Right renal cortex interstitium (tissue), 3 donors: ENCODE data around the gene TBC1D19. TPM values are rescaled to one million over a fixed set of nuclear protein-coding genes. Genes with fewer than 3 reads are reported as not detected.
A peak's percentile ranks its signal among the peaks of the same experiment; 100 is the strongest.
"Not testable (repeated sequence)": the region's sequence is repeated elsewhere in the genome, so short reads cannot be mapped to it uniquely, and the experiment has no call there.

Source experiments
- DNase-seq, 3 donors: peaks; one replicate each; pipeline ENCODE4 v3.0.0-alpha.2; 2013; ENCODE audit warnings: low read depth in 3 of 3, low spot score in 2 of 3
- polyA plus RNA-seq, 3 donors: library from polyadenylated mRNA; unstranded; fragments of 120-200 nt; gene quantifications; one replicate each; pipeline ENCODE4 v1.2.1, GENCODE V29; 2013; ENCODE audit not compliant: insufficient read length in 3 of 3

Gene TBC1D19
- polyA plus RNA-seq: 10 to 100 TPM; 20.2 to 21.9 (median 20.6) TPM

- peak; percentile 70 to 79 (median 77) for DNase-seq
Measured at GRCh38 chr4:26583865-26584652, at the start of gene TBC1D19. Gene TBC1D19, plus strand, starts transcription at chr4:26584084. Its CDS starts 110 bp downstream, at chr4:26584194.

GRCh38 chr4:26542991-26543390, 40.9 kb upstream of the TBC1D19 start:
- no peak for DNase-seq

- no peak for DNase-seq
Measured at GRCh38 chr4:26544421-26544820, 39.5 kb upstream of the TBC1D19 start.

- DNase-seq: not testable (repeated sequence)
Measured at GRCh38 chr4:26548379-26548778, 35.5 kb upstream of the TBC1D19 start.

- no peak for DNase-seq
Measured at GRCh38 chr4:26557164-26557563, 26.7 kb upstream of the TBC1D19 start.

GRCh38 chr4:26558166-26558895, 25.6 kb upstream of the TBC1D19 start:
- DNase-seq: no peak

- no peak for DNase-seq
Measured at GRCh38 chr4:26566133-26566532, 17.8 kb upstream of the TBC1D19 start.

GRCh38 chr4:26568446-26568994, 15.4 kb upstream of the TBC1D19 start:
- DNase-seq: no peak

- DNase-seq: no peak
Measured at GRCh38 chr4:26570596-26570995, 13.3 kb upstream of the TBC1D19 start.

- DNase-seq: no peak
Measured at GRCh38 chr4:26573389-26573794, 10.5 kb upstream of the TBC1D19 start.

- DNase-seq: no peak
Measured at GRCh38 chr4:26574563-26574962, 9.3 kb upstream of the TBC1D19 start.

GRCh38 chr4:26576231-26576739, 7.6 kb upstream of the TBC1D19 start:
- DNase-seq: no peak

- DNase-seq: no peak
Measured at GRCh38 chr4:26577066-26577465, 6.8 kb upstream of the TBC1D19 start.

- no peak for DNase-seq
Measured at GRCh38 chr4:26579169-26579568, 4.7 kb upstream of the TBC1D19 start.

- DNase-seq: not testable (repeated sequence)
Measured at GRCh38 chr4:26581341-26581740, 2.5 kb upstream of the TBC1D19 start.

- DNase-seq: no peak
Measured at GRCh38 chr4:26583538-26583864, 383 bp upstream of the TBC1D19 start.

- no peak for DNase-seq
Measured at GRCh38 chr4:26584725-26585124, 841 bp downstream of the TBC1D19 start.

- DNase-seq: no peak
Measured at GRCh38 chr4:26589705-26590104, 5.8 kb downstream of the TBC1D19 start.

- no peak for DNase-seq
Measured at GRCh38 chr4:26590639-26591038, 6.8 kb downstream of the TBC1D19 start.

- not testable (repeated sequence) for DNase-seq
Measured at GRCh38 chr4:26593557-26593956, 9.7 kb downstream of the TBC1D19 start.

- no peak for DNase-seq
Measured at GRCh38 chr4:26594371-26594770, 10.5 kb downstream of the TBC1D19 start.

- DNase-seq: no peak
Measured at GRCh38 chr4:26594778-26595177, 10.9 kb downstream of the TBC1D19 start.
